SK-N-SH (cell line): Measurements from ENCODE around the gene PDZK1IP1.

Experiments used
- FOXJ3 ChIP-seq: sonication (generic); formaldehyde crosslinking; IDR thresholded peaks from 2 replicates; pipeline ENCODE4 v1.5.1; 2020; ENCODE audit warnings: mild to moderate bottlenecking, missing genetic modification reagents
- RXRA ChIP-seq: IDR thresholded peaks from 2 replicates; pipeline ENCODE4 v1.4.0; 2012; ENCODE audit warnings: low read depth, mild to moderate bottlenecking, borderline replicate concordance
- TAF1 ChIP-seq: IDR thresholded peaks from 2 replicates; pipeline ENCODE4 v1.6.1; 2012; ENCODE audit warnings: low read depth, mild to moderate bottlenecking, low read length, moderate library complexity, borderline replicate concordance

- TF ChIP-seq FOXJ3 (no peak), RXRA (no peak), TAF1 (no peak)
These were observed 1.9 kb downstream of the PDZK1IP1 start for GRCh38 chr1:47187926-47188250.
